ENCODE results near the gene ATOSB. TPM values are rescaled to one million over a fixed set of nuclear protein-coding genes. Genes with fewer than 3 reads are reported as not detected.

ATOSB gene
- total and polyA plus RNA-seq, 9 of the 15 experiments (the other 6 are each of a cell fraction or from before 2014, with no cell fraction given): 0.45 to 8.0 (median 4.2) TPM

DNA sequence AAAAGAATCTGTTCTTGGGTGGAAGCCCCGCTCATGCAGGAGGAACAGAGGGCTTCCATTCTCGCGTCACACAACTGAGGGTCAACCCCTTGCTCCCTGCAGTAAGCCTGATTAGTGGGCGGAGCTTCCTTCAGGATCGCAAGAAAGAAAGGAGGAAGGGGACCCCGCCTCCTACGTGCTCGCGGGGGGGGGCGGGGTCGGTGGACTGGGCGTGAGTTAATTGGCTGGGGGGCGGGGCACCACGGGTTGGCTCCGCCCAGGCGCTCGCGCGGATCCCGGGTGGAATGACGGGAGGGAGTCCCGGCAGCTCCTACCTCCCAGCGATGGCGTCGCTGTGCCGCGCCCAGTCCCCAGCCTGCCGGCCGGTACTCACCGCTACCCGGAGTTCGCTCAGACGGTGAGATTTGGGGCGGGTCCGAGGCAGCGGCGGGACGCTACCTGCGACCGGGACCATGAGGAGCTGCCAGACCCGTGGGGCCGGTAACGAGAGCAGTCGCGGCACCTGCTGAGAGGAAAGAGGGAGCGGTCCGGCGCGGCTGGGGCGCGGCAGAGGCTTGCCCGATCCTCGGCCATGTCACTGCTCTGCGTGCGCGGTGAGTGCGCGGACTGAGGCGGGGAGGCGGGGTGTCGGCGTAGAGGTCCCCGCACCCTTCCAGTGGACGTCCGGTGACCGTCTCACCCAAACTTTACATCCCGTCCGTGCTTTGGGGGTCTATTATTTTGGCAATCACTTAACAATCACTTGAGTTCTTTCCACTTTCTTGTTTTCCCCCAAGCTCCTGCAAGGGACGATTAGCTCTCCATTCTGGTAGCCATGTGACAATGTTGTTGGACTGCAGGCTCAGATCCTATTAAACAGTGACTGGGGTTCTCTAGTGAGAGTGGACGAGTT, 46.3 kb upstream of the ATOSB start, which contains the start of gene UNC13B (continued):
- TF ChIP-seq, protein P1, sequence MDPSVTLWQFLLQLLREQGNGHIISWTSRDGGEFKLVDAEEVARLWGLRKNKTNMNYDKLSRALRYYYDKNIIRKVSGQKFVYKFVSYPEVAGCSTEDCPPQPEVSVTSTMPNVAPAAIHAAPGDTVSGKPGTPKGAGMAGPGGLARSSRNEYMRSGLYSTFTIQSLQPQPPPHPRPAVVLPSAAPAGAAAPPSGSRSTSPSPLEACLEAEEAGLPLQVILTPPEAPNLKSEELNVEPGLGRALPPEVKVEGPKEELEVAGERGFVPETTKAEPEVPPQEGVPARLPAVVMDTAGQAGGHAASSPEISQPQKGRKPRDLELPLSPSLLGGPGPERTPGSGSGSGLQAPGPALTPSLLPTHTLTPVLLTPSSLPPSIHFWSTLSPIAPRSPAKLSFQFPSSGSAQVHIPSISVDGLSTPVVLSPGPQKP (CRISPR knock-in tag; IDR thresholded peaks at IDR 0.05): no peak
- peak; percentile 27 for TF ChIP-seq POLR2B (IDR thresholded peaks at IDR 0.05; ENCODE audit: low read depth, partially characterized antibody)
- no peak for TF ChIP-seq SREBF2 (CRISPR knock-in tag; IDR thresholded peaks at IDR 0.05)
- no peak for TF ChIP-seq RBM25 (IDR thresholded peaks at IDR 0.05; ENCODE audit: low read depth, low read length, severe bottlenecking)
- TF ChIP-seq BMI1 (IDR thresholded peaks at IDR 0.05; ENCODE audit: low read length): no peak
- TF ChIP-seq, protein P2, sequence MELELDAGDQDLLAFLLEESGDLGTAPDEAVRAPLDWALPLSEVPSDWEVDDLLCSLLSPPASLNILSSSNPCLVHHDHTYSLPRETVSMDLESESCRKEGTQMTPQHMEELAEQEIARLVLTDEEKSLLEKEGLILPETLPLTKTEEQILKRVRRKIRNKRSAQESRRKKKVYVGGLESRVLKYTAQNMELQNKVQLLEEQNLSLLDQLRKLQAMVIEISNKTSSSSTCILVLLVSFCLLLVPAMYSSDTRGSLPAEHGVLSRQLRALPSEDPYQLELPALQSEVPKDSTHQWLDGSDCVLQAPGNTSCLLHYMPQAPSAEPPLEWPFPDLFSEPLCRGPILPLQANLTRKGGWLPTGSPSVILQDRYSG (tag; conservative IDR thresholded peaks at IDR 0.05; ENCODE audit: low read depth): no peak
- no peak for TF ChIP-seq ELF4 (CRISPR knock-in tag; IDR thresholded peaks at IDR 0.05)
- no peak for TF ChIP-seq RFX7 (CRISPR knock-in tag; IDR thresholded peaks at IDR 0.05)
- TF ChIP-seq, protein P3, sequence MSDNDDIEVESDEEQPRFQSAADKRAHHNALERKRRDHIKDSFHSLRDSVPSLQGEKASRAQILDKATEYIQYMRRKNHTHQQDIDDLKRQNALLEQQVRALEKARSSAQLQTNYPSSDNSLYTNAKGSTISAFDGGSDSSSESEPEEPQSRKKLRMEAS (CRISPR knock-in tag; IDR thresholded peaks at IDR 0.05): peak; percentile 59
- TF ChIP-seq, protein P4, sequence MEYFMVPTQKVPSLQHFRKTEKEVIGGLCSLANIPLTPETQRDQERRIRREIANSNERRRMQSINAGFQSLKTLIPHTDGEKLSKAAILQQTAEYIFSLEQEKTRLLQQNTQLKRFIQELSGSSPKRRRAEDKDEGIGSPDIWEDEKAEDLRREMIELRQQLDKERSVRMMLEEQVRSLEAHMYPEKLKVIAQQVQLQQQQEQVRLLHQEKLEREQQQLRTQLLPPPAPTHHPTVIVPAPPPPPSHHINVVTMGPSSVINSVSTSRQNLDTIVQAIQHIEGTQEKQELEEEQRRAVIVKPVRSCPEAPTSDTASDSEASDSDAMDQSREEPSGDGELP (CRISPR knock-in tag; IDR thresholded peaks at IDR 0.05; ENCODE audit: borderline replicate concordance): peak; percentile 65; the same call in 1 of the 2 replicates
- TF ChIP-seq, protein P5, sequence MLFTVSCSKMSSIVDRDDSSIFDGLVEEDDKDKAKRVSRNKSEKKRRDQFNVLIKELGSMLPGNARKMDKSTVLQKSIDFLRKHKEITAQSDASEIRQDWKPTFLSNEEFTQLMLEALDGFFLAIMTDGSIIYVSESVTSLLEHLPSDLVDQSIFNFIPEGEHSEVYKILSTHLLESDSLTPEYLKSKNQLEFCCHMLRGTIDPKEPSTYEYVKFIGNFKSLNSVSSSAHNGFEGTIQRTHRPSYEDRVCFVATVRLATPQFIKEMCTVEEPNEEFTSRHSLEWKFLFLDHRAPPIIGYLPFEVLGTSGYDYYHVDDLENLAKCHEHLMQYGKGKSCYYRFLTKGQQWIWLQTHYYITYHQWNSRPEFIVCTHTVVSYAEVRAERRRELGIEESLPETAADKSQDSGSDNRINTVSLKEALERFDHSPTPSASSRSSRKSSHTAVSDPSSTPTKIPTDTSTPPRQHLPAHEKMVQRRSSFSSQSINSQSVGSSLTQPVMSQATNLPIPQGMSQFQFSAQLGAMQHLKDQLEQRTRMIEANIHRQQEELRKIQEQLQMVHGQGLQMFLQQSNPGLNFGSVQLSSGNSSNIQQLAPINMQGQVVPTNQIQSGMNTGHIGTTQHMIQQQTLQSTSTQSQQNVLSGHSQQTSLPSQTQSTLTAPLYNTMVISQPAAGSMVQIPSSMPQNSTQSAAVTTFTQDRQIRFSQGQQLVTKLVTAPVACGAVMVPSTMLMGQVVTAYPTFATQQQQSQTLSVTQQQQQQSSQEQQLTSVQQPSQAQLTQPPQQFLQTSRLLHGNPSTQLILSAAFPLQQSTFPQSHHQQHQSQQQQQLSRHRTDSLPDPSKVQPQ (CRISPR knock-in tag; IDR thresholded peaks at IDR 0.05; ENCODE audit: borderline replicate concordance): no peak
- TF ChIP-seq JUNB (CRISPR knock-in tag; conservative IDR thresholded peaks at IDR 0.05): no peak
- TF ChIP-seq, protein P6, sequence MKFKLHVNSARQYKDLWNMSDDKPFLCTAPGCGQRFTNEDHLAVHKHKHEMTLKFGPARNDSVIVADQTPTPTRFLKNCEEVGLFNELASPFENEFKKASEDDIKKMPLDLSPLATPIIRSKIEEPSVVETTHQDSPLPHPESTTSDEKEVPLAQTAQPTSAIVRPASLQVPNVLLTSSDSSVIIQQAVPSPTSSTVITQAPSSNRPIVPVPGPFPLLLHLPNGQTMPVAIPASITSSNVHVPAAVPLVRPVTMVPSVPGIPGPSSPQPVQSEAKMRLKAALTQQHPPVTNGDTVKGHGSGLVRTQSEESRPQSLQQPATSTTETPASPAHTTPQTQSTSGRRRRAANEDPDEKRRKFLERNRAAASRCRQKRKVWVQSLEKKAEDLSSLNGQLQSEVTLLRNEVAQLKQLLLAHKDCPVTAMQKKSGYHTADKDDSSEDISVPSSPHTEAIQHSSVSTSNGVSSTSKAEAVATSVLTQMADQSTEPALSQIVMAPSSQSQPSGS (CRISPR knock-in tag; IDR thresholded peaks at IDR 0.05): no peak
- TF ChIP-seq, protein P7, sequence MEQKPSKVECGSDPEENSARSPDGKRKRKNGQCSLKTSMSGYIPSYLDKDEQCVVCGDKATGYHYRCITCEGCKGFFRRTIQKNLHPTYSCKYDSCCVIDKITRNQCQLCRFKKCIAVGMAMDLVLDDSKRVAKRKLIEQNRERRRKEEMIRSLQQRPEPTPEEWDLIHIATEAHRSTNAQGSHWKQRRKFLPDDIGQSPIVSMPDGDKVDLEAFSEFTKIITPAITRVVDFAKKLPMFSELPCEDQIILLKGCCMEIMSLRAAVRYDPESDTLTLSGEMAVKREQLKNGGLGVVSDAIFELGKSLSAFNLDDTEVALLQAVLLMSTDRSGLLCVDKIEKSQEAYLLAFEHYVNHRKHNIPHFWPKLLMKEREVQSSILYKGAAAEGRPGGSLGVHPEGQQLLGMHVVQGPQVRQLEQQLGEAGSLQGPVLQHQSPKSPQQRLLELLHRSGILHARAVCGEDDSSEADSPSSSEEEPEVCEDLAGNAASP (IDR thresholded peaks at IDR 0.05): no peak
- no peak for TF ChIP-seq NR1H2 (CRISPR knock-in tag; IDR thresholded peaks at IDR 0.05)
